HEK293T (cell line): ENCODE measurements around the gene ZNF536.

Source experiments
- ARNT ChIP-seq: fragments of 450-650 bp; IDR thresholded peaks from 2 replicates; pipeline ENCODE4 v1.6.1; 2017; ENCODE audit warnings: mild to moderate bottlenecking
- BHLHE40 ChIP-seq: fragments of 450-650 bp; IDR thresholded peaks from 2 replicates; pipeline ENCODE4 v1.6.1; 2016; ENCODE audit warnings: mild to moderate bottlenecking, moderate library complexity, borderline replicate concordance
- ELF4 ChIP-seq: fragments of 450-650 bp; IDR thresholded peaks from 2 replicates; pipeline ENCODE4 v1.6.1; 2017; ENCODE audit warnings: antibody characterized with exemption
- FOXA1 ChIP-seq: fragments of 450-650 bp; IDR thresholded peaks from 2 replicates; pipeline ENCODE4 v1.6.1; 2016; ENCODE audit warnings: mild to moderate bottlenecking
- FOXM1 ChIP-seq: fragments of 450-650 bp; IDR thresholded peaks from 2 replicates; pipeline ENCODE4 v1.6.1; 2017; ENCODE audit warnings: mild to moderate bottlenecking, borderline replicate concordance
- HDGF ChIP-seq: fragments of 450-650 bp; IDR thresholded peaks from 2 replicates; pipeline ENCODE4 v1.6.1; 2017; ENCODE audit warnings: antibody characterized with exemption, borderline replicate concordance
- LEF1 ChIP-seq: fragments of 450-650 bp; IDR thresholded peaks from 2 replicates; pipeline ENCODE4 v1.6.1; 2017; ENCODE audit warnings: mild to moderate bottlenecking, borderline replicate concordance
- NFRKB ChIP-seq: fragments of 450-650 bp; IDR thresholded peaks from 2 replicates; pipeline ENCODE4 v1.6.1; 2016; ENCODE audit warnings: mild to moderate bottlenecking, moderate library complexity
- SP1 ChIP-seq: fragments of 450-650 bp; IDR thresholded peaks from 2 replicates; pipeline ENCODE4 v1.6.1; 2017
- SUZ12 ChIP-seq: fragments of 450-650 bp; IDR thresholded peaks from 2 replicates; pipeline ENCODE4 v1.6.1; 2016; ENCODE audit warnings: mild to moderate bottlenecking
- ZNF384 ChIP-seq: fragments of 450-650 bp; IDR thresholded peaks from 2 replicates; pipeline ENCODE4 v1.6.1; 2016
- TF ChIP-seq, protein P1 (sequence below): fragments of 450-650 bp; IDR thresholded peaks from 2 replicates; pipeline ENCODE4 v1.6.1; 2016

GRCh38 chr19:30452931-30453330, 80.7 kb downstream of the ZNF536 start:
- TF ChIP-seq FOXM1 (no peak), LEF1 (no peak), SP1 (no peak), ELF4 (no peak), SUZ12 (no peak), BHLHE40 (no peak), HDGF (no peak), ARNT (no peak), ZNF384 (no peak), FOXA1 (no peak), NFRKB (no peak)
- TF ChIP-seq, protein P1, sequence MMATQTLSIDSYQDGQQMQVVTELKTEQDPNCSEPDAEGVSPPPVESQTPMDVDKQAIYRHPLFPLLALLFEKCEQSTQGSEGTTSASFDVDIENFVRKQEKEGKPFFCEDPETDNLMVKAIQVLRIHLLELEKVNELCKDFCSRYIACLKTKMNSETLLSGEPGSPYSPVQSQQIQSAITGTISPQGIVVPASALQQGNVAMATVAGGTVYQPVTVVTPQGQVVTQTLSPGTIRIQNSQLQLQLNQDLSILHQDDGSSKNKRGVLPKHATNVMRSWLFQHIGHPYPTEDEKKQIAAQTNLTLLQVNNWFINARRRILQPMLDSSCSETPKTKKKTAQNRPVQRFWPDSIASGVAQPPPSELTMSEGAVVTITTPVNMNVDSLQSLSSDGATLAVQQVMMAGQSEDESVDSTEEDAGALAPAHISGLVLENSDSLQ: no peak
